Measurements from ENCODE around the gene NUP210L. TPM values are rescaled to one million over a fixed set of nuclear protein-coding genes. Genes with fewer than 3 reads are reported as not detected.
A peak's percentile ranks its signal among the peaks of the same experiment; 100 is the strongest.

The NUP210L gene
- total and polyA plus RNA-seq, 2 donors (not counting 3 experiments of a cell fraction or from before 2014, with no cell fraction given) = 0.01 to 0.07 TPM

DNA sequence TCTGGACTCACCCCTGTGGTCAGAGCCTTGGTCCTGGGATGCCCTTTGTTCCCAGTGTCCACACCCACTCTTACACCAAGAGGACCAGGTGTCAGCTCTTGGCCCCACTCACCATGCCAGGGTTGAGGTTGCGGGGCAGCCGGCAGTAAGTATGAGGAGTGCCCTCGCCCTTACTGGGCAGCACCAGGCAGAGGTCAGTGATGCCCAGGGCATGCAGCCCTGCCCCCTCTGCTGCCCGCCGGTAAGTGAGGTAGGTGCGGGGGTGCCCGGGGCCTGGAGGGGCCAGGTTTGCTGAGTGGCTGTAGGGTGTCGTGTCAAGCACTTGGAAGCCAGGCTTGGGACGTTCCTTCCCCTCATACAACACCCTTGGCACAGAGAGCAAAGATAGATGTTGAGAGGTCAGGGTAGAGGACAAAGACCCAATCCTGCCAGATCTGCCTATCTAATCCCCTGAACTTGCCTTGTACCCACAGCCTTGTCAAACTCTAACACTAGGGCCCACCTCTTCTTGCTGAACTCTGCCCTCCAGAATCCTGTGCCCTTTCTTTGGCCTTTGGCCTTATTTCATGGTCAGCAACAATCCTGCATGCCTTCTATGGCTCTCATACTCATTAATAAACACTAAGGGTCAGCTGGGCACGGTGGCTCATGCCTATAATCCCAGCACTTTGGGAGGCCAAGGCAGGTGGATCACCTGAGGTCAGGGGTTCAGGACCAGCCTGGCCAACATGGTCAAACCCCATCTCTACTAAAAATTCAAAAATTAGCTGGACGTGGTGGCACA lies 211.9 kb downstream of the NUP210L start:
- TF ChIP-seq, protein P1, sequence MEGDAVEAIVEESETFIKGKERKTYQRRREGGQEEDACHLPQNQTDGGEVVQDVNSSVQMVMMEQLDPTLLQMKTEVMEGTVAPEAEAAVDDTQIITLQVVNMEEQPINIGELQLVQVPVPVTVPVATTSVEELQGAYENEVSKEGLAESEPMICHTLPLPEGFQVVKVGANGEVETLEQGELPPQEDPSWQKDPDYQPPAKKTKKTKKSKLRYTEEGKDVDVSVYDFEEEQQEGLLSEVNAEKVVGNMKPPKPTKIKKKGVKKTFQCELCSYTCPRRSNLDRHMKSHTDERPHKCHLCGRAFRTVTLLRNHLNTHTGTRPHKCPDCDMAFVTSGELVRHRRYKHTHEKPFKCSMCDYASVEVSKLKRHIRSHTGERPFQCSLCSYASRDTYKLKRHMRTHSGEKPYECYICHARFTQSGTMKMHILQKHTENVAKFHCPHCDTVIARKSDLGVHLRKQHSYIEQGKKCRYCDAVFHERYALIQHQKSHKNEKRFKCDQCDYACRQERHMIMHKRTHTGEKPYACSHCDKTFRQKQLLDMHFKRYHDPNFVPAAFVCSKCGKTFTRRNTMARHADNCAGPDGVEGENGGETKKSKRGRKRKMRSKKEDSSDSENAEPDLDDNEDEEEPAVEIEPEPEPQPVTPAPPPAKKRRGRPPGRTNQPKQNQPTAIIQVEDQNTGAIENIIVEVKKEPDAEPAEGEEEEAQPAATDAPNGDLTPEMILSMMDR (IDR thresholded peaks at IDR 0.05; ENCODE audit: extremely low read depth in 1 of 2, insufficient read depth in 1 of 2, low read depth in 1 of 2, low read length in 2 of 2) = no peak
- TF ChIP-seq, protein P2, sequence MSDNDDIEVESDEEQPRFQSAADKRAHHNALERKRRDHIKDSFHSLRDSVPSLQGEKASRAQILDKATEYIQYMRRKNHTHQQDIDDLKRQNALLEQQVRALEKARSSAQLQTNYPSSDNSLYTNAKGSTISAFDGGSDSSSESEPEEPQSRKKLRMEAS (IDR thresholded peaks at IDR 0.05; ENCODE audit: insufficient read depth, insufficient read length) = no peak
- TF ChIP-seq FOS (IDR thresholded peaks at IDR 0.05; ENCODE audit: borderline replicate concordance, insufficient read depth, low read length) (no peak), GATA2 (IDR thresholded peaks at IDR 0.05; ENCODE audit: insufficient read depth, insufficient read length, low read depth, low read length) (no peak), POLR2A (IDR thresholded peaks at IDR 0.05; ENCODE audit: low read depth, low read length) (no peak), EZH2 (IDR thresholded peaks at IDR 0.05; ENCODE audit: borderline replicate concordance, low read depth, low read length, severe bottlenecking) (no peak), JUN (IDR thresholded peaks at IDR 0.05; ENCODE audit: borderline replicate concordance, insufficient read depth, insufficient read length, low read depth) (no peak), POLR2AphosphoS5 (IDR thresholded peaks at IDR 0.05; ENCODE audit: insufficient read depth, low read depth, low read length) (no peak), MYC (IDR thresholded peaks at IDR 0.05; ENCODE audit: low read depth, low read length) (no peak)
- ChIA-PET CTCF (interaction anchor here (3.9 to 5.3 kb wide), 3 partner anchors 15 to 121 kb away, joined by 34 to 65 read pairs (median 37); partner anchors contain the start of gene CREB3L4), POLR2A (interaction anchor here (0.6 kb wide), 1 partner anchor 47 kb away, joined by 8 read pairs; no protein-coding TSS in a partner anchor)
- Histone ChIP-seq H3K9me3 (replicated peaks; ENCODE audit: control insufficient read depth, insufficient read depth, low read length) (no peaks in the 10 kb centered on the region), H3K4me3 (replicated peaks in 1 of 3; ENCODE audit: insufficient read depth in 1 of 3, low read depth in 1 of 3, low read length in 3 of 3) (no peak overlapping the region), H3K36me3 (ENCODE audit: control insufficient read depth in 2 of 2, extremely low read depth in 1 of 2, insufficient read depth in 2 of 2, low read length in 2 of 2) (peaks cover 2 to 36% of the 10 kb centered on the region in 2 experiments), H3K27ac (ENCODE audit: insufficient read depth, low read depth, low read length) (no peak overlapping the region), H3K4me1 (ENCODE audit: control insufficient read depth, extremely low read depth, insufficient read depth, low read length) (peaks cover 9% of the 10 kb centered on the region), H3K9ac (replicated peaks; ENCODE audit: extremely low read depth, insufficient read depth, low read length) (no peak overlapping the region), H3K9me1 (replicated peaks; ENCODE audit: control insufficient read depth, extremely low read depth, insufficient read depth, low read length) (no peaks in the 10 kb centered on the region), H3K27me3 (ENCODE audit: control insufficient read depth in 2 of 2, insufficient read depth in 2 of 2, low read length in 2 of 2) (no peaks in the 10 kb centered on the region), H3K79me2 (ENCODE audit: control insufficient read depth, insufficient read depth, low read length) (peaks cover 16% of the 10 kb centered on the region), H2AFZ (ENCODE audit: low read depth, low read length) (no peak overlapping the region), H3K4me2 (ENCODE audit: insufficient read depth, low read length) (no peak overlapping the region), H4K20me1 (replicated peaks; ENCODE audit: control insufficient read depth, extremely low read depth, insufficient read depth, low read length) (no peaks in the 10 kb centered on the region)
- intact Hi-C loops (cut with micrococcal nuclease) (no loop called here), dilution Hi-C loops (cut with MboI; ENCODE audit: extremely low pct_ligation_motif_present, low sequenced_read_pairs) (no loop called here)
- BruUV-seq (replicated peaks) = no TSS peak
- DNase-seq (ENCODE audit: low read depth, low spot score) (no peak), FAIRE-seq (no peak)

MicroRNA genes within 50 kb of the gene (microRNA counts, 767-probe panel; counts per million panel counts)
- 723 counts per million, percentile 96 among the panel's probes with 10 or more counts for microRNA hsa-miR-190b

Small RNA genes within 50 kb of the gene (microRNA-seq; reads per million reads assigned to microRNA genes)
- gene MIR190B (ENCODE audit: borderline number of aligned reads, borderline replicate concordance) (5.8 reads per million, percentile 15 among the genes with 10 or more reads in this experiment), gene MIR5698 (ENCODE audit: borderline number of aligned reads, borderline replicate concordance) (not detected), gene MIR6737 (ENCODE audit: borderline number of aligned reads, borderline replicate concordance) (not detected)

Small RNA genes within 50 kb of the gene (small RNA-seq; reads per million reads assigned to genes)
- gene MIR190B (ENCODE audit: insufficient read depth, insufficient read length, low read depth, low replicate concordance) (not detected), gene MIR5698 (ENCODE audit: insufficient read depth, insufficient read length, low read depth, low replicate concordance) (not detected), gene MIR6737 (ENCODE audit: insufficient read depth, insufficient read length, low read depth, low replicate concordance) (not detected), gene RNU6-179P (ENCODE audit: insufficient read depth, insufficient read length, low read depth, low replicate concordance) (not detected)

Other genes with a start within 250 kb of the NUP210L start
- 46.3 and 49.2 TPM in 2 replicates for gene GATAD2B, start 232.1 kb downstream of the NUP210L start, total RNA-seq
- gene GATAD2B, start 232.1 kb downstream of the NUP210L start, polyA plus RNA-seq = 6.4 and 8.5 TPM in 2 replicates
- gene DENND4B, start 208.4 kb downstream of the NUP210L start, total RNA-seq = 54.3 and 57.8 TPM in 2 replicates
- gene DENND4B, start 208.4 kb downstream of the NUP210L start, polyA plus RNA-seq = 35.6 and 45.6 TPM in 2 replicates
- gene CRTC2, start 196.5 kb downstream of the NUP210L start, total RNA-seq = 39.0 and 42.2 TPM in 2 replicates
- 40.2 and 47.5 TPM in 2 replicates for gene CRTC2, start 196.5 kb downstream of the NUP210L start, polyA plus RNA-seq
- gene SLC39A1, start 191.5 kb downstream of the NUP210L start, total RNA-seq = 75.8 and 77.1 TPM in 2 replicates
- gene SLC39A1, start 191.5 kb downstream of the NUP210L start, polyA plus RNA-seq = 98.0 and 111 TPM in 2 replicates
- gene CREB3L4, start 187.2 kb downstream of the NUP210L start, total RNA-seq = 8.1 and 9.9 TPM in 2 replicates
- gene CREB3L4, start 187.2 kb downstream of the NUP210L start, polyA plus RNA-seq = 11.7 and 12.1 TPM in 2 replicates
- 89.0 and 90.2 TPM in 2 replicates for gene JTB, start 177.4 kb downstream of the NUP210L start, total RNA-seq
- gene JTB, start 177.4 kb downstream of the NUP210L start, polyA plus RNA-seq = 144 and 149 TPM in 2 replicates
- gene RAB13, start 168.7 kb downstream of the NUP210L start, total RNA-seq = 124 and 135 TPM in 2 replicates
- 54.6 and 76.0 TPM in 2 replicates for gene RAB13, start 168.7 kb downstream of the NUP210L start, polyA plus RNA-seq
- 1,120 and 1,234 TPM in 2 replicates for gene RPS27, start 164.3 kb downstream of the NUP210L start, total RNA-seq
- 1,521 and 1,700 TPM in 2 replicates for gene RPS27, start 164.3 kb downstream of the NUP210L start, polyA plus RNA-seq
- 924 and 927 TPM in 2 replicates for gene TPM3, start 37.0 kb upstream of the NUP210L start, total RNA-seq
- gene TPM3, start 37.0 kb upstream of the NUP210L start, polyA plus RNA-seq = 318 and 395 TPM in 2 replicates
- not detected in 2 replicates for gene CFAP141, start 51.3 kb upstream of the NUP210L start, total RNA-seq
- not detected in 2 replicates for gene CFAP141, start 51.3 kb upstream of the NUP210L start, polyA plus RNA-seq
- 229 and 235 TPM in 2 replicates for gene UBAP2L, start 65.9 kb upstream of the NUP210L start, total RNA-seq
- gene UBAP2L, start 65.9 kb upstream of the NUP210L start, polyA plus RNA-seq = 280 and 323 TPM in 2 replicates
- gene HAX1, start 117.6 kb upstream of the NUP210L start, total RNA-seq = 69.1 and 78.4 TPM in 2 replicates
- 95.3 and 101 TPM in 2 replicates for gene HAX1, start 117.6 kb upstream of the NUP210L start, polyA plus RNA-seq
- gene AQP10, start 166.0 kb upstream of the NUP210L start, total RNA-seq = not detected in 2 replicates
- gene AQP10, start 166.0 kb upstream of the NUP210L start, polyA plus RNA-seq = 0.08 TPM in 1 of 2 replicates, not detected in the other
- 60.0 and 64.7 TPM in 2 replicates for gene ATP8B2, start 170.5 kb upstream of the NUP210L start, total RNA-seq
- gene ATP8B2, start 170.5 kb upstream of the NUP210L start, polyA plus RNA-seq = 72.8 and 86.0 TPM in 2 replicates

Data from endothelial cell of umbilical vein (primary cell).